GM18517 (cell line): ENCODE data around the gene ARHGEF7.

Experiments
- ATAC-seq: cut with Tn5 transposase; IDR thresholded peaks from one replicate; pipeline ENCODE4 v1.9.1; 2021; ENCODE audit warnings: mild to moderate bottlenecking, moderate library complexity; ENCODE audit not compliant: unreplicated experiment

ARHGEF7 gene

DNA sequence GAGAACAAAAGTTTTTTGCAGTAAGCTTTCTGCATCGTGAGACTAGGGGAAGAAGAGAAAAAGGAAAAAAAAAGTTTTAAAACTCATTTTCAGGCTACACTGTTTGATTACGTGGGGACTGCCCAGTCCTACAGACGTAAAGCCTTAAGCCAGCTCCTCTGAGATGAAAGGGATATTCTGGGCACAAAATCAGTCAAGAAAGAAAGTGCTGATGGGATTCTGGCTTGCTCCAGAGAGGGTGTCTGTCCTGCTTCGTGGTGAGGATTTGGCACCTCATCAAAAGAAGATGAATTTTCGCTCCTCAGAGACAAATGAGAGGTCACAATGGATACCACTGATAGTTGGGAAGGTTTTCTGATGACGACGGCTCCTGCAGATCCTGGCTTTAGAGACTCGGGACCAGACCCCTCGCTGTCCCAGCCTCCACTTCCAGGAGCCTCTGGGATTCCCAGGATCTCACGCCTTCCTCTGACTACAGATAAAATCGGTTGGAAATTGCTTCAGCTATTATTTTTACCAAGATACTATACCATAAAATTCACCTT is 215.0 kb downstream of the ARHGEF7 start:
- no peak for ATAC-seq

DNA sequence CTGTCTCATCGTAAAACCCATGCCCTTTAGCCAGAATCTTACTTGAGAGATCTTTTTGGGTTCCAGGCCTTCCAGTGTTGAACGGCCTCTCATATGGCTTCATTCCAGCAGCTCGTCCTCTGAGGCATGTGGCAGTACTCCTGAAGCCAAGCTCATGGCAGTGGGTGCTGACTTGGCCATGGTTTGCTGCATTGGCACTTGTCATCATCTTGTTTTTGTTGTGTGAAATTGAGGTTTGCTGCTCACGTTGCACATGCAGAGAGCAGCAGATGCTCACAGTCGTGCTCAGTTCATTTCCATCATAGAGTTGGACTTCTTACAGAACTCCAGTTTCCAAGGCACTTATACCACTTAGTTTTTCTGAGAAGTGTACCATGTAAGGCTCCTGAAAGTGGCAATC is 220.2 kb downstream of the ARHGEF7 start:
- no peak for ATAC-seq

DNA sequence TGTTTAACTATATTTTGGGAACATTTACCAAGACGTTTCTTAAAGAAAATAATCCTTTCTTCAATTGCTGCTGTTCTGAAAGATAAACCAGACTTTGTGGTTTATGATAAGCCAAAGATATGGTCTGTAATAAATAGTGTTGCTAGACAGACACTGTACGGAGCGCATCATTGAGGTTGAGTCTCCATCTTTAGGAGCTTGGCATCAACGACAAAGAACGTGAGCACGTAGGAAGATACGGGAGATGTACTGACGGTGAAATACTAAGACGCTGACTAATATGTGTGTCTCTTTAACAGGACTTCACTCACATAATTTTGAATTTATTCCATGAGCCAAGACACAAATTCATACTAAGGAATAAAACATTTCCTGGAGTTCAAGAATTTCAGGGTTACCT is 221.6 kb downstream of the ARHGEF7 start:
- no peak for ATAC-seq

DNA sequence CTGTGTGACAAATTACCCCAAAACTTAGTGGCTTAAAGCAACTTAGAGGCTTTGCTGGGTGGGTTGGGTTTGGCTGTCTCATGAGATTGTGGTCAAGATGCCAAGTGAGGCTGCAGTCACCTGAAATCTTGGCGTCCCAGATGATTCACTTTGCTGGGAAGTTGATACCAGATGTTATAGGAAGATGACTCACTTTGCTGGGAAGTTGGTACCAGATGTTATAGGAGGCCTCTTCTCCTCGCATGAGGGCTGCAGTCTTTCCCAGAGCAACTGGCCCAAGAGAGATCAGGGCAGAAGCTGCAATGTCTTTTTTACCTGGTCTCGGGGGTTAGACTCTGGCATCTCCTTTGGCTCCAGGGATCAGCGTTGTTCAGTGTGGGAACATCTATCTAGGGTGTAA is 222.1 kb downstream of the ARHGEF7 start:
- no peak for ATAC-seq

DNA sequence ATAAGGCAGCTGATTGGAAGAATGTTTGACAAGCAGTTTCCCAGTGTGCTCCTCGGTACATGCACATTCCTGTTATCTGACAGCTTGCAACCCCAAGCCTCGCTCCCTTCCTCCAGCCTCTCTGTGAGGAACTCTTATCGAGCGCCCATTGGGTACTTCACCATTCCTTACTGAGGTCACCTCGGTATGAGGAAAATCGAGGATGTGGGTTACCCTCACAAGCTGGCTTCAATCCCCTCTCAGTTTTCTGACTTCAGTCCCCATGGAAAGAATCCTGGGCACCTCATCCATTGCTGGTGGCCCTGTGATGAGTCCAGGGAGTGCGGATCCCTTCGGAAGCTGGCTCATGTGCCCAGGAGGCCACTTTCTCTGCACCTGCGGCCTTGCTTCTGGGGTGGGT is 222.6 kb downstream of the ARHGEF7 start:
- no peak for ATAC-seq

DNA sequence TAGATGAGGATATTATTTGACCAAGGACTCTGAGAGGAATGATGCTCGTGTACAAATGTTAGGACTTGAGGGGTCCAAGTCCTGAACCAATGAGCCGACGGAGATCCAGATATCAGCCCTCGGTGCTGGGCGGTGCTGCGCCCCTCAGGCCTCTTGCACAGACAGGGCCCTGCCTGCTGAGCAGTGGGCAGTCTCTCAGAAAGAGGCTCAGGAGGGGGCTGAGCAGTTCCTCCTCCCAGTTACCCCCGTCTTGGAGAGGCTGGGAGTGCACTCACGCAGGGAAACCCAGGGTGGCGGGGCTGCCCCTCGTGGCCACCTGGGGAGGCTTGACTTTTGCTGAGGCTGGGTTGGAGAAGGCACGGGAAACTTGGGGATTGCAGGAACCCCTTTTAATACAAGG is 223.7 kb downstream of the ARHGEF7 start:
- no peak for ATAC-seq

DNA sequence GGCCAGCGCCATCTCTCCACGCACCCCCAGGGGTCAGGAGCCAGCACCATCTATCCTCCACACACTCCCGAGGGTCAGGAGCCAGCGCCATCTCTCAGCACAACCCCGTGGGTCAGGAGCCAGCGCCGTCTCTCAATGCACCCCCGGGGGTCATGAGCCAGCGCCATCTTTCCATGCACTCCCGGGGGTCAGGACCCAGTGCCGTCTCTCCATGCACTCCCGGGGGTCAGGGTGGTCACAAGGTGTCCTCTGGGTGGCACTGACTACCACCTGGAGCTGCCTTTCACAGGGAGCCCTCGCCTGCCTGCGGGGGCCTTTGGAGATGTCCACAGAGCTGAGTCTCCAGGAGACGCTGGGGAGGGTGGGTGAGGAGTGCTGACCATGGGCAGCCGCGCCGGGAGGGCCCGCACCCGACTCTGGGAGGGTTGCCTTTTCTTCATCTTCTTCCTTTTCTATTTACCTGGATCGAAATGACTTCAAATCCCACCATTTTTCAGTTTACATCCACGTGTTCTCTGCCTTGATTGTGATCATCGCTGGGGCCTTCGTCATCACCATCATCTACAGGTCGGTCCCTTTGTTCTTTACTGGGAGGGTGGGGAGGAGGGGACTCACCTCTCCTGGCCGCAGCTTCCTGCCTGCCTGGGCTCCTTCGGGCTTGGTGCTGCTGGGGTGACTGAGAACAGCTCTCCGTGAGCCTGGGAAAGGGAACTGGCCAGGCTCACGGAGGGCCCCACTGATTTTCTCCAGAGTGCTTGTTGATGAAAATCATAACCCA is 224.4 kb downstream of the ARHGEF7 start:
- ATAC-seq, result no peak

DNA sequence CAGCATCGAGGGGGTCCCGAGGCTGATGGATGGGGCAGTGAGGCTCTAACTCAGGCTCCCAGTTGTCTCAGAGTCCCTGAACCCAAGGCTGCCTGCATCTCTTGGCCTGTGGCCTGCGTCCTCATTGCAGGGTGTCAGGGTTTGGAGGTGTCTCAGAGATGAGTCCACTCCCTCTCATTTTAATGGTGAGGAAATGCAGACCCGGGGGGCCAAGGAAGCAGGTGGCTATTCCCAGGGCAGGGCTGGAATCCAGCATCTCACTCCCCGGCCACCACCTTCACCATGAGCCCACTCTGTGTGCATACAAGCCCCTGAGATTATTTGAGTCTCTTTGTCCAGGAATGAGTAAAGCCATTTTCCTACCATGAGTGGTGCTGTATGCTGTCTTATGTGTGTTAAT is 226.8 kb downstream of the ARHGEF7 start:
- no peak for ATAC-seq

DNA sequence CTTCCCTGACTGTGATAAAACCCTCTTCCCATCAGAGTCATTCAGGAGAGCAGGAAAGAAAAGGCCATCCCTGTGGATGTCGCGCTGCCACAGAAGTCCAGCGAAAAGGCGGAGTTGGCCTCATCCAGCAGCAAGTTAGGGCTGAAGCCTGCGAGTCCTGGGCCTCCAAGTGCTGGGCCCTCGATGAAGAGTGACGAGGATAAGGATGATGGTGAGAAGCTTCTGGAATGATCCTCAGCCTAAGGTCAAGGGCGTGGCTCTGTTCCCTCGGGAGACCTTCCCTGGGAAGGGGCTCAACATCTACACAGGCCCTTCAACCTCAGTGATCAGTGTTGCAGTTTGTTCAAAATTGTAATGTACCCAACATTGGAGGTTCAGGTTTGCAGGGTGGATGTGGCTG is 227.6 kb downstream of the ARHGEF7 start:
- no peak for ATAC-seq

DNA sequence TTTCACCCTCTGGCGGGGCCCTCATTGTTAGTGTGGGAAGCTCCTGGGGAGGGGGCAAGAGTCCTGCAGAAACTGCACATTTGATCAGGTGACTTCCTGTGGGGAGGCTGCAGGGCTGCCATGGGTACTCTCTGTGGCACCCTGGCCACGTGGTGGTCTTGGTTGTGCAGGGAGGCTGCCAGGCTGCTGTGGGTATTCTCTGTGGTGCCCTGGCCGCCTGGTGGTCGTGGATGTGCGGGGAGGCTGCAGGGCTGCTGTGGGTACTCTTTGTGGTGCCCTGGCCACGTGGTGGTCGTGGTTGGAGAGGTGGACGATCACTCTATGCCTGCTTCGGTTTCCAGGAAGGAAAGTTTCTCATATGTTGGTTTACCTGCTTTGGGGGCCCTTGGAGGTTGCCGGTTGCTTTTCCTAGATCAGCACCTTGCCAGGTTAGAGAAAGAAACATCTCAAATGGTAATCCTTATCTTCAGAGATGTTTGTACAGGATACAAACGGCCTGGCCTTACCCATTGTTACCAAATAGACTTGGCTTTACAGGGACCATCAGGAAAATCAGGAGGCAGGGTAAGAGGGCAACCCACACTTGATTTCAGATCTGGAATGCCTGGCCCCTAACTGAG is 228.2 kb downstream of the ARHGEF7 start:
- no peak for ATAC-seq

DNA sequence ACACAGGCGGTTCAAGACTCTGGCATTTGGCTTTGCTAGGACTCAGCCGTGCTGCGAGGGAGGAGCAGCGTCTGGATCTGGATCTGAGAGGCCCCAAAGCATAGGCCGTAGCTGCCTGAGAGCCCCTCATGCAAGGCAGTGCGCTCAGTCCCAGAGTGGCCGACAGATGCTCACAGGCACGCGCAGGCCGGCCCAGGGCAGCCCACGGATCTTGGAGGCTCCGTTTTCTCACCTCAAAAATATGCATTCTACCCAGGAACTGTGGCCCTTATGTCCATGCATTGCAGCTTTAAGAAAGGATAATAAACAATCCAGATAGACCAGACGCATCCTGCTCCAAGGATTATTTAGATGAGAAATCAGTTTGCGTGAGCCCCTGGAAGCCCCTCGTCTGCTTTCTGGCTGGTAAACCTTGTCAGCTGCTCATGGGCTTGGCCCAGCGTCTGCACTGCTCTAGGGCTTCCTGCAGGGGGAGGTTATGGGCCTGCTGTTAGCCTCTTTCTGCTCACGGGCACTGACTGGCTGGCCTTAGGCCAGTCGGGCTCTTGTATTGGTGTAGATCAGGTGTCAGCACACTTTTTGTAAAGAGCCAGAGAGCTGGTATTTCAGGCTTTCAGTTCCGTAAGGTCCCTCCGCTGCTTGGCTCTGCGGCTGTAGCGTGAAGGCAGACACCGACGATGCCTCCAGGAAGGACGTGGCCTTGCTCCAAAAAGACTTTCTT is 229.5 kb downstream of the ARHGEF7 start:
- ATAC-seq, result no peak

DNA sequence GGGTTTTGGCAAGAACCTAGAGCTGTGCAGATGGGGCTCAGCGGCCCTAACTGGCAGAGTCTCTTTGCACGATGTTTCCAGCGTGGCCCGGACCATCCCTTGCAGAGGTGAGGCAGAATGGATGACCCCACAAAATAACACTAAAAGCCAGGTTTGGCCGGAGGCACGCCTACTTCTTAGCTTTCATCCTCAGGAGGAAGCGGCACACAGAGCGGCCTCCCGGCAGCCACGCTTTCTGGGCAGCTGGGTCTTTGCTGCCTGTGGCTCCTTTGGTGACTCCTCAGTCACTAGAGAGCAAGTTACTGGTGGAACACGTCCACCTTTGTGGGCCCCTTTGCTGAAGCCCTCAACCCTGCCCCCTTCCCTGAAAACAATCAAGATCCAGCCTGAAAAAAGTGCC is 230.6 kb downstream of the ARHGEF7 start:
- no peak for ATAC-seq

DNA sequence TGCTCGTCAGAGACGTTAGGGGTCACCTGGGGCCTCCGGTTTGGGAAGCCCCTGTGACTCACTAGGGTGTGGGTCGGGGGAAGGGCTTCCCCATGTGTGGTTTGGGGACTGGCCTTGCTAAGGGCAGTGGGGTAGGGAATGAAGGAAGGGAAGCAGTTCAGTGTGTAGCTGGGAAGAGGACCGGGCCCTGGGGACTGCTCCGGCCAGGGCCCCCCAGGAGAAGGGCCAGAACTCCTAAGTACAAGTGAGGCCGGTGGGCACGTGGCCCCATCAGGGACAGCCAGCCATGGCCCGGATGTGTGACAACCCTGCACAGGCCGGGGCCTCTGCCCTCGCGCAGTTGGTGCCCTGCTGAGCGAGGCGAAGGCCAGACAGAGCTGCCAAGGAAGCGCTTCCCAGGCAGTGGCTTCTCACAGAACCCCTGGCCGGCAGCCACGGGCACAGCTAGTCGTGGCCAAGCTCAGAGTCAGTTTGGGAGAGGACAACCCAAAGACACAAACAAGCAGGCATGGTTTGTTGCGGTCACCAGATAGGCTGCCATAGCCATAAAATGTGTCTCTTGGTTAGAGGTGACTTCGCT is 231.1 kb downstream of the ARHGEF7 start:
- no peak for ATAC-seq

DNA sequence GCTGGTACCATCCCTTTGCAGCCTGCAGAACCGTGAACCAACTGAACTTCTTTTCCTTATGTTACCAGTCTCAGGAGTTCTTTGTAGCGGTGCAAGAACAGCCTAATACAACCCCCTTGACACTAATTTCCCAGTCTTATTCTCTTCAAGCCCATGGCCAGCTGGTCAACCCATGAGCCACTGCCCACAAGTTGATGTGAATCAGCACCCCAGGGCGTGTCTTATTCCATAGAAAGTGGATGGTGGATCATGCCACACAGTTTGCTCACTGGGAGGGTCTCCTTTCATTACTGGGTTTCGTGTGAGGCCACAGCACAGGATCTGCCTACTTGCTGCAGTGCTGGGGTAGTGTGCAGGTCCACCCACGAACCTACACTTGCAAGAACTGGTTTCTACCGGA is 232.3 kb downstream of the ARHGEF7 start:
- no peak for ATAC-seq

DNA sequence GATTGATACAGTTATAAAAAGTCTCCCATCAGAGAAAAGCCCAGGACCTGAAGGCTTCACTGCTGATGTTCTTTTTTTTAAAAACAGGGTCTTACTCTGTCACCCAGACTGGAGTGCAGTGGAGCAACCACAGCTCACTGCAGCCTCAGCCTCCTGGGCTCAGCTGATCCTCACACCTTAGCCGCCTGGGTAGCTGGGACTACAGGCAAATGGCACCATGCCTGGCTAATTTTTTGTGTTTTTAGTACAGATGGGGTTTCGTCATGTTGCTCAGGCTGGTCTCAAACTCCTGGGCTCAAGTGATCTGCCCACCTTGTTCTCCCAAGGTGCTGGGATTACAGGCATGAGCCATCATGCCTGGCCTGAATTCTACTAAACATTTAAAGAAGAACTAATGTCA is 238.4 kb downstream of the ARHGEF7 start:
- no peak for ATAC-seq

DNA sequence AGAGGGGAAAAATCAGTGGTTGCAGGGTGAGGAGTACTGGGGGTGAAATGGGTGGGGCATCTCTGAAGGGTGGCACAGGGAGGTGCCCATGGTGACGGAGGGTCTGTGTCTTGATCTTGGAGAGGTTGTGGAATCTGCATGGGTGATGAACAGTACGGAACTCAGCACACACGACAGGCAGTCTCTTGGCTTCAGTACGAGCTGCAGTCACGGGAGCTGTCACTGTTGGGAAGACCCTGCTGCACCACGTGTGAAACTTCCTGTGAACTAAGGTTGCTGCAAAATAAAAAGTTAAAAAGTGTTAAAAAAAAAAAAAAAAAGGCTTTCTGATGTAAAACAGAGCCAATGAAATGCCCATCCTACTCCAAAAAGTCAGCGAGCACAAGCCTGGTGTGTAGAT is 239.7 kb downstream of the ARHGEF7 start:
- ATAC-seq, result no peak
